Activated T-cell treated with anti-CD3 and anti-CD28 coated beads, Interleukin-2, amount 50 U/mL, for 48 hours (primary cell): ENCODE results near the gene HPCAL4.

Experiments used
- DNase-seq, 2 experiments: peaks; one replicate each; pipeline ENCODE4 v3.0.0-alpha.2; 2020

Gene HPCAL4

GRCh38 chr1:39646232-39647081 is 44.8 kb downstream of the HPCAL4 start:
- DNase-seq: no peak

GRCh38 chr1:39645411-39646043 is 45.7 kb downstream of the HPCAL4 start:
- no peak for DNase-seq

- DNase-seq: no peak
Measured at GRCh38 chr1:39643705-39644104, 47.5 kb downstream of the HPCAL4 start.

GRCh38 chr1:39642796-39643195 is 48.4 kb downstream of the HPCAL4 start:
- no peak for DNase-seq

- no peak for DNase-seq
Measured at GRCh38 chr1:39640861-39641260, 50.4 kb downstream of the HPCAL4 start.

- DNase-seq: peak; percentile 81 to 88
Measured at GRCh38 chr1:39639305-39640130, 51.7 kb downstream of the HPCAL4 start, which contains the start of gene HEYL. Gene HEYL, minus strand, starts transcription at chr1:39639643. Its CDS starts 18 bp downstream, at chr1:39639625.

- DNase-seq: no peak
Measured at GRCh38 chr1:39638965-39639304, 52.3 kb downstream of the HPCAL4 start.

- DNase-seq: no peak
Measured at GRCh38 chr1:39637361-39637760, 53.9 kb downstream of the HPCAL4 start.

GRCh38 chr1:39635871-39636210 is 55.4 kb downstream of the HPCAL4 start:
- DNase-seq: no peak

GRCh38 chr1:39635205-39635870 is 55.9 kb downstream of the HPCAL4 start:
- DNase-seq: no peak

GRCh38 chr1:39633422-39633821 is 57.8 kb downstream of the HPCAL4 start:
- no peak for DNase-seq

- DNase-seq: no peak
Measured at GRCh38 chr1:39632682-39633417, 58.4 kb downstream of the HPCAL4 start.

- DNase-seq: no peak
Measured at GRCh38 chr1:39632323-39632681, 58.9 kb downstream of the HPCAL4 start.

GRCh38 chr1:39631361-39632322 is 59.6 kb downstream of the HPCAL4 start:
- DNase-seq: peak; percentile 32

GRCh38 chr1:39628807-39629350 is 62.4 kb downstream of the HPCAL4 start:
- DNase-seq: no peak
